Activated effector memory CD4-positive, alpha-beta T cell treated with anti-CD3 and anti-CD28 coated beads, Interleukin-2, amount 50 U/mL, for 16 hours (primary cell): ENCODE data around the gene SFXN1.

Source experiments
- DNase-seq: peaks from one replicate; pipeline ENCODE4 v3.0.0-alpha.2; 2020

Gene SFXN1

GRCh38 chr5:175544108-175544511 is 65.8 kb downstream of the SFXN1 start:
- no peak for DNase-seq

- no peak for DNase-seq
Measured at GRCh38 chr5:175544586-175544985, 66.2 kb downstream of the SFXN1 start.

DNA sequence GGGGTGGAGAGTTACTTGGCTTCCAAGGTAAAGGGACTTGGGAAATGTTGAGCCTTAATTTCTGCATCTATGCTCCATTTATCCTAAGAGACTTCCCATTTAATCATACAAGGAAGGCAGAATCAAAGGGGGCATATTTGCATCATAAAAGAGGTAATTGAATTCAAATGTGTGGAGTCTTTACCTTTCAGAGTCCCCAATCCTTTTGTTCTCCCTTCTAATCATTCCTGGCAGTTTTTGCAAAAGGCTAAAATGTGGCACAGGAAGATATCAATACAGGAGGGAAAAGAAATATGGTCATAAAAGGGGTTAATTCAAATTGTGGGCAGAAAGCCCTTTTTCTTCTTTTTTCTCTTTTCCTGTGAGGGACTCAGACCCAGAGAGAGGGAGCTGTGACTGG is 69.5 kb downstream of the SFXN1 start:
- no peak for DNase-seq

DNA sequence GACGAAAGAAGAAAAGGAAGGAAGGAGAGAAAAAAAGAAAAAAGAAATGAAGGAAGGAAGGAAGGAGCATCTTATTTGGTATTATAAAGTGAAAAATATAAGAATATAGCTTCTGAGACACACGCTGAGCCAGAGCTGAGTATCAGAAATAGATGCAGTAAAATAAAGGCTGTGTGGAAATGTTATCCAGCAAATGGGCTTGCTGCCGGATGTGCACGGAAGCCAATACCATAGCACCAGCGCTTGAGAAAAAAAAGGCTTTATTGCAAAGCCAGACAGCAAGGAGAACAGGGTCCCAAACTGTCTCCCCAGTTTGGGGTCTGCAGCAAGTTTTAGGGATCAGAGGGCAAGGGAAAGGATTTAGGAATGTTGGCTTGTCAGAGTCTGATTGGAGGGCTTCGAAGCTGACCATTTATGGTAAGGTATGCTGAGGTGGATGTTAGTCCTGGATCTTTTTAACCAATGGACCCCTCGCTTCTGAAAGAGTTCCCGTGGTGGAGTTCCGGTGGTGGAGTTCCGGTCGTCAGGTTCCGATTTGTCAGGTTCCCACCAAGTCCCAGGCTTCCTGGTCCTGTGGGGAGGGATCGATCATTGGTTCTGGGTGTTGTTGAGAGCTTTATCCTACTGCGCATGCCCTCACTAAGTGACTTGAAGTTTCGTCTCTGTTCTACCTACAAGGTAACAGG is 70.4 kb downstream of the SFXN1 start:
- no peak for DNase-seq

DNA sequence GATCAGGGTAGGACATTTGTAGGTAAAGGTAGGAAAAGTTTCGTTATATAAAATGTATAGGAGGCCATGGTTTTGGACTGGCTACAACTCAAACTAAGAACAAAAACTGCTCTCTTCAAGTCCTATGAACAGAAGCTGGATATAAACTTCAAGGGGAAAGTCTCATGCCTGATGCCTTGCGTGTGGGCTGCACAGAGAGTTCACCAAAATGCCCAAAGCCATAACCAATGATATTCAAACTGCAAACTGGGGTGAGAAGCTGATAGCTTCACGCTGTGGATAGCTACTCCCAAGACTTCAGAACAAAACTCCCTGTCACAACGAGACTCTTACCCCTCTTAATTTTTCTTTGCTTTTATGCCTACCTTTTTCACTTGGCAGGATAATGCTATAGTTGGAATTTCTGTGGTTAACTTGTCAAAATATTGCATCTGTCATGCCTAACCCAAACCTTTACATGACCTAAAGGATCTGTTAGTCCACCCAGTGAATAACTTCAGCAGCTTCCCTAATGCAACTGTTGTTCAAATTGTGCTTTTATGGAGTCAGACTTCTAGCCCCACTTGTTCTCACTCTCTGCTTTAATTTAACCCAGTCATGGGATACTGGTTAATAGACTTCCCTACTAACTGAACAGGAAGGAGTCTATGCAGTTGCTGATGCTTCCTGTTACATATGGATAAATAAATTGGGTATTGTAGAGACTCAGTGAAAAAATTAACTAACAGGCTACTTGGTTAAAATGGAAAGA is 71.9 kb downstream of the SFXN1 start:
- DNase-seq = no peak

DNA sequence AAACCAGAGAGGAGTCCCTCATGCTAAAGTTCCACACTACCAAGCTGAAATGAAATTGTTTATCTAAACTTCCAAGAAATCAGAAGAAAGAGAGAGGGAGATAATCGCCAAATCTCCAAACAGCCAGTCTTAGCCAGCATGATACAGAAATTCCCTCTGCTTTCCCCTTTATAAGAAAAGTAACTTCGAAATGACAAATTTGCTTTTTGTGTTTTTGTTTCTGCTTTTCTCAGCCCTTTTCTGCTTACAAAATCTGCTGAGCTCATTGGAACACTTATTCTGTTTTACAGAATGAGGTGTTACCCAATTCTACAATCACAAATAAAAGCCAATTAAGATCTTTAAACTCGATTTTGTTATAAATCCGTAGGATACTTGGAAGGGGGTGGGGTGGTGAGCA is 72.9 kb downstream of the SFXN1 start:
- DNase-seq = no peak

- DNase-seq = no peak
Measured at GRCh38 chr5:175554296-175554695, 75.9 kb downstream of the SFXN1 start.

GRCh38 chr5:175555168-175555785 is 76.9 kb downstream of the SFXN1 start:
- DNase-seq = no peak

GRCh38 chr5:175556794-175557193 is 78.4 kb downstream of the SFXN1 start:
- no peak for DNase-seq

GRCh38 chr5:175557778-175558177 is 79.4 kb downstream of the SFXN1 start:
- DNase-seq = no peak

GRCh38 chr5:175558801-175559480 is 80.6 kb downstream of the SFXN1 start:
- DNase-seq = no peak

DNA sequence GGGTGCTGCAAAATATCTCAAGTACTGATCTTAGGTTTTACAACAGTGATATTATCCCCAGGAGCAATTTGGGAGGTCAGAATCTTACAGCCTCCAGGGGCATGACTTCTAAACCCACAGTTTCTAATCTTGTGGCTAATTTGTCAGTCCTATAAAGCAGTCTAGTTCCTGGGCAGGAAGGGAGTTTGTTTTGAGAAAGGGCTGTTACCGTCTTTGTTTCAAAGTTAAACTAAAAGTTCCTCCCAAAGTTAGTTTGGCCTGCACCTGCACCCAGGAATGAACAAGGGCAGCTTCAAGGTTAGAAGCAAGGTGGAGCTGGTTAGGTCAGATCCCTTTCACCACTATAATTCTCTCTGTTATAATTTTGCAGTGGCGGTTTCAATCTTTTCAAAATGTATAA is 81.7 kb downstream of the SFXN1 start:
- DNase-seq = no peak

GRCh38 chr5:175561085-175561484 is 82.7 kb downstream of the SFXN1 start:
- no peak for DNase-seq

GRCh38 chr5:175564716-175565115 is 86.4 kb downstream of the SFXN1 start:
- DNase-seq = no peak

GRCh38 chr5:175566697-175567096 is 88.3 kb downstream of the SFXN1 start:
- no peak for DNase-seq

GRCh38 chr5:175567954-175568353 is 89.6 kb downstream of the SFXN1 start:
- DNase-seq = no peak

DNA sequence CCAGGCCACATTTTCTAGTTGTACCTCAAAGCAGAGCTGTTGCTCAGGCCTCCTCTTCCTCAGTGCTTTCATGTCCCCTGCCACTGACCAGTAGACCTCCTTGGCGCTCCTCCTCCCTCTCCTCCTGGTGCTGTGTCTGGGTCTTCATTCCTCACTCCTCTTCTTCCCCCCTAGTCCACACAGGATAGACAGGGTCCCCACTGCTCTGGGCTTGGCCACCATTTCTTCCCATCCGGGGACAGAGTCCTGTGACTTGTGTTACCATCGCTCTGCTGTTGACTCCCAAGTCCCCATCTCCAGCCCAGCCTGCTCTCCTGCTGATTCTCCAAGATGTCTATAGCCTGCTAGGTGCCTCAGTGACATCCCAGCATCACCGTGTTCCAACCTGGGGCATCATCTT is 91.3 kb downstream of the SFXN1 start:
- DNase-seq = peak; percentile 55

GRCh38 chr5:175572886-175573285 is 94.5 kb downstream of the SFXN1 start:
- DNase-seq = no peak

DNA sequence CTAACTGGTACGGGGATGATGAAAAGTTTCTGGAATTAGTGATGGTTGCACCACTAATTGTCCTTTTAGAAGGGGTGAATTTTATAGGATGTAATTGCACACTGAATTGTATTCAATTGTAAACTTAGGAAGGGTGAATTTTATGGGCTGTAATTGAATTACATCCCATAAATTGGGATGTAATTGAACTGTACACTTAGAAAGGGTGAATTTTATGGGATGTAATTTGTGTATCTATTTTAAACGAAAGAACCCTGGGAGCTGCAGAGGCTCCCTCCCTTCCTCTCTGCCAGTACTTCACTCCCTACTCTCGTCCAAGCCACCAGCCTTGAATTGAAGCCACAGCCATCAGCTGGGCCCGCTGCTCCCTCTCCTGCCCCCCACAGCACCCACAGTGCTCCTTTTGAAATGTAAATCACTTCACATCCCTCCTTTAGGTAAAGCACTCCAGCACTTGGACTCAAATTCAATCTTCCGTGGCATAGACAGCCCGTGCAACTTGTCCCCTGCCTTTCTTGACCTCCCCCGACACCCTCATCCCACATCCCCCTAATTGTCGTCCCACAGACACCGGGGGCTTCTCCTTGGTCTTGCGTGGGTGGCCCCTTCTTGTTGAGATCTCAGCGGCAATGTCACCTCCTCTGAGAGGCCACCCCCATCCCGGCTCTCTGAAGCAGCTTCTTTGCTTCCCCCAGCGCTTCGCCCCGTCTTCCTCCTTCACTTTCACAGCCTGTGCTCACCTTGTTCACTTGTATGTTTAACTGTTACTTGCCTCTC is 95.3 kb downstream of the SFXN1 start:
- DNase-seq = peak; percentile 31

DNA sequence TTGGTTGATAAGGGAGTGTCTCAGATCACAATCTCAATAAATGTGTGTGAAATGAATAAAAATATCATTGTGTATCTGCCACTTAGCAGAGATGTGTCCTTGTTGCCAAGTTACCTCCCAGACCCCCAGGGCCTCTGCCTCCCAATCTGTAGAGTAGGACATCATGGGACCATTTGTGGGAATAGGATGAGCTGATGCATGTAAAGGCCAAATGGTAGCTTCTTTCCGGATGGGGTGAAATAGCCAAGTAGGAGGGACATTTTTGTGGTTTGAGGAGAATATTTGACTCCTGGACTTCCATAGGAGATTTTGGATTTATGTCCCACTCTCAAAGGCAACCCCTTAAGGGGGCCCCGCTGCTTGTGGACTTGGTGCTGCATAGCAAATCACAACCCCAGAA is 96.9 kb downstream of the SFXN1 start:
- no peak for DNase-seq

- peak; percentile 36 for DNase-seq
Measured at GRCh38 chr5:175576096-175576495, 97.7 kb downstream of the SFXN1 start.

- no peak for DNase-seq
Measured at GRCh38 chr5:175576591-175576990, 98.2 kb downstream of the SFXN1 start.
